GM12874 (cell line): ENCODE results near the gene DOCK4.

ENCODE experiments used
- TF ChIP-seq, protein P1 (sequence below): IDR thresholded peaks from 2 replicates; pipeline ENCODE4 v1.5.1; 2011; ENCODE audit warnings: low read depth, mild to moderate bottlenecking, control low read depth, low read length, moderate library complexity; ENCODE audit not compliant: insufficient read depth

The DOCK4 gene

DNA sequence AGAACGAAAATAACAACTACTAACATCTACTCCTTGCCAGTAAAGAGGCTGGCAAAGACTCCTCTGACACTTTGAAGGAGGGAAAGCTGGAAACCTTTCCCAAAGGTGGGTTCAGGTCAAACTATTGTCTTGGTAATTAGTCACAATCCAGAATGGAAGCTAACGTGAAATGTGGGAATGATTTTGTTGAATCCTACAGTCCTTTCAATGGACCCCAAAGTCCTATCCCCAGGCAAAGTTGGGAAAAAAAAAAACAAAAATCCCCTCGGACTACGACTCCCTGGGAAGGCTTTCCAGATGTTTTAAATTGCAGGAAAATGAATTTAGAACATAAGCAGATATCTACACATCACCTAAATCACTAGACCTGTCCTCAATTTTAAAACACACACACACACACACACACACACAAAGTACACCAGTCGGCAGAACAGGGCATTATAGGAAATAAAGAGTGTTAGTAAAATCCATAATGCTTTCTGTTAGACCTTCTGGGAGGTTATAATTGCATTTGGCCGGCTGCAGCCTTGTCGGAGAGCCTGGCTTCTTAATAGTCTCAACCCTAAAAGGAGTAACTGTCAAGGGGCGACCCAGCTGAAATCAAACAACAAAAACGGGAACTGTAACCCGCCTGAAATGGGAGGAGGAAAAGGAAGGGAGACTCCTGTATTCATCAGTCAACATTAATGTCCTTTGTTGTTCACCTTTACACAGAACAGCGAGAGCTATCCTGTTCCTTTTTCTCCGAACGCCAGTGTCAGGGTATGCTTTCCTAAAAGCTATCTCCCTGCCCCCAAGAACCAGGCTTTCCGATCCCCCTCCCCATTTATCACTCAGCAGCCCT, 1.5 kb downstream of the DOCK4 start:
- TF ChIP-seq, protein P1, sequence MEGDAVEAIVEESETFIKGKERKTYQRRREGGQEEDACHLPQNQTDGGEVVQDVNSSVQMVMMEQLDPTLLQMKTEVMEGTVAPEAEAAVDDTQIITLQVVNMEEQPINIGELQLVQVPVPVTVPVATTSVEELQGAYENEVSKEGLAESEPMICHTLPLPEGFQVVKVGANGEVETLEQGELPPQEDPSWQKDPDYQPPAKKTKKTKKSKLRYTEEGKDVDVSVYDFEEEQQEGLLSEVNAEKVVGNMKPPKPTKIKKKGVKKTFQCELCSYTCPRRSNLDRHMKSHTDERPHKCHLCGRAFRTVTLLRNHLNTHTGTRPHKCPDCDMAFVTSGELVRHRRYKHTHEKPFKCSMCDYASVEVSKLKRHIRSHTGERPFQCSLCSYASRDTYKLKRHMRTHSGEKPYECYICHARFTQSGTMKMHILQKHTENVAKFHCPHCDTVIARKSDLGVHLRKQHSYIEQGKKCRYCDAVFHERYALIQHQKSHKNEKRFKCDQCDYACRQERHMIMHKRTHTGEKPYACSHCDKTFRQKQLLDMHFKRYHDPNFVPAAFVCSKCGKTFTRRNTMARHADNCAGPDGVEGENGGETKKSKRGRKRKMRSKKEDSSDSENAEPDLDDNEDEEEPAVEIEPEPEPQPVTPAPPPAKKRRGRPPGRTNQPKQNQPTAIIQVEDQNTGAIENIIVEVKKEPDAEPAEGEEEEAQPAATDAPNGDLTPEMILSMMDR = no peak

DNA sequence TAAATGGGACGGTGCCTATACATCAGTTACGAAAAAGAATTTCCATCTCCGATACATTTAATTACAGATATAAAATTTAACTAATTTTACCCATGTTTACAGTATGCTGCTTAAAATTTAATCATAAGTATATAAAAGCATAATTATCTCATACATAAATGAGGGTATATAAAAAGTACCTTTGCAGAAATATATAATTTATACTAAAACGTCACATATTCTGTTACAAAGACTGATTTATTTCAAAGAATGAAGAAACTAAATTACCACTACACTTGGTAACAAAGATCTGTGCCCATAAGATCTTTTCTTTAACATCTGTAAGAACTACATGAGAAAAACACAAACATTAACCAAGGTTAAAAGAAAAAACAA, 2.8 kb downstream of the DOCK4 start:
- TF ChIP-seq, protein P1 = no peak

DNA sequence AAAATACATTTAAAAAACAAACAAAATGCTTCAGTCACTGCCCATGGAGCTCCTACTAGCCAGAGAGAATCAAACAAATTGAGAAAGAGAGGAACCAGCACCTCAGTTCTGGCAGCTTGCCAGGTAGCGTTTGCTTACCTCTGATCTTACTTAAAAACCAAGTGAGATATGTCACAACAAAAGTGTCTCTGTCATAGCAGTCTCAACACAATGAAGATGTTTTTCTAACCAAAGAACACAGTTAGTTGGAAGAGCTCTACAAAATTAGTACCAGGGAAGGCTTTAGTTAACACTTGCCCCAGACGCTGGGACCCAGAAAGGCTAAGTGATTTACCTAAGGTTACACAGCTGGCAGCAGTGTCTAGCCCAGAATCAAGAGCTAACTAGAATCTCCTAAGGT, 3.4 kb downstream of the DOCK4 start:
- TF ChIP-seq, protein P1 = no peak

DNA sequence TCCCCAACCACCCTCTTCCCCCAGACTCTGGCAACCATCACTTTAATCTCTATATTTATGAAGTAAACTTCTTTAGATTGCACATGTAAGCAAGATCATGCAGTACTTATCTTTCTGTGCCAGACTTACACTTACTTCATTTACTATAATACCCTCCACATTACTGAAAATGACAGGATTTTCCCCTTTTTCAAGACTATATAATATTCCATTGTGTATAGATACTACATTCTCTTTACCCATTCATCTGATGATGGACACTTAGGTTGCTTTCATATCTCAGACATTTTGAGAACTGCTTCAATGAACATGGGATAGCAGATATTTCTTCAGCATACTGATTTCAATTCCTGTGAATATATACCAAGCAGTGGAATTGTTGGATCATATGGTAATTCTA, 4.4 kb downstream of the DOCK4 start:
- TF ChIP-seq, protein P1 = no peak

DNA sequence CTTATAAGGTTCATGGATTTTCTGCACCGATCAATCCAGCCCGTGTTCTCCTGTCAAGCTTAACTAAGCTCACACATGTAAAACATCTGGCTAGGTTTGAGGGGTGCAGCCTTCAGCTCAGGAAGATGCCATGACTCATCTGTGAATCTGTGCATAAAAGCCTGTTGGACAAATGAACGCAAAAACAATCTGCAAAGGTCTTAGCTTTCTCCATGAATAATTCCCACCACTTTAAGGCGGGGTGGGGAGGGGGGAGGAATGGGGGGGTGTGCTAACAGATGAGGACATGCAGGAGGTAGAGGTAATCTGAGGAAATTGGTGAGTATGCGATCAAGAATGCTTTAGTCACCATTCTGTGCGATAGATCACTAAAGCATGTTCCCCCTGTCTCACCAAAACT, 4.8 kb downstream of the DOCK4 start:
- TF ChIP-seq, protein P1 = no peak

DNA sequence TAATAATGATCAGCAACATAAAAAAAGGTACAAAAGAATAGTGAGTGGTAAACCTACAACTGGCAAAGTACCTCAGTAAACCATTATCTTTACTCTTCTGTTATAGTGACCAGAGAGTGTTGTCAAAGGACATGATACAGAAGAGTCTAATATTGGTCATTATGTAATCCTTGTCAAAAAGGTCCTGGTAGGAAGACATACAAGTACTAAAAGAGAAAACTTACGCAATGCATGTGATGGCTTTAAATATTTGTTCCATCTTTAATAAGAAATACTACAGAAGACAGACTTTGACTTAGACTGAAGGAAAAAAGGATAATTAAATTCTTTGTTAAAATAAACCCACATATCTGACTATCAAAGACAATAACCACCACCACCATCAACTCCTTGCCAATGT, 6.5 kb downstream of the DOCK4 start:
- TF ChIP-seq, protein P1 = no peak

DNA sequence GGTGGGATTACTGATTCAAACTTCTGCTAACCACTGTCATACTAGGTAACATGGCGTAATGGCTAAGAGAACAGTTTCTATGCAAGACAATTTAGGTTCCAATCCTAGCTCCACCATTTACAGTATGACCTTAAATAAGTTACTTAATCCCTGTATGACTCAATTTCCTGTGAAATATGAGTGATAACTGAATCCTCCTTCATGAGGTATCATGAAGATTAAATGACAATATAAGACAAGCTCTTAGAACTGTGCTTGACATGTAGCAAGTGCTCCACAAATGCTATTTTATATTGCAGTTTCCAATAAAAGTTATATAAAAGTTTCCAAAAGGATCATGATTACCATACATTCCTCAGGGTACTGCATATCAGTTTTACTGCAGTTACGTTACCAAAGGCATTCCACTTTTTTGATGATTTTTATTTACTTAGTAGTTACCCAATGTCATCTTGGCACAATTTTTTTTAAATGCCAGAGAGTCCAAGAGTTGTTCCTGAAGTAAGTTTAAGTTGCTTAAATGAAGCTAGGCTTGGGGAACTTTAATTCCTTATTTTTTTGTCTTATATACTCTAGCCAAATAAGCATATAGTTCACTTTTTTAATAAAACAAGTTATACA, 7.1 kb downstream of the DOCK4 start:
- TF ChIP-seq, protein P1 = no peak
